ENCODE results near the gene KRT222.

KRT222 gene

GRCh38 chr17:40651939-40652338, 13.0 kb downstream of the KRT222 start:
- no peak for DNase-seq

GRCh38 chr17:40648384-40648968, 16.5 kb downstream of the KRT222 start:
- no peak for DNase-seq

- DNase-seq: peak; percentile 77 to 83
Measured at GRCh38 chr17:40647624-40648383, 17.2 kb downstream of the KRT222 start, which contains the start of gene SMARCE1. Gene SMARCE1, minus strand, starts transcription at chr17:40647818. Its CDS starts 2,016 bp downstream, at chr17:40645802.

- peak in 1 of 2 donors; percentile 44 for DNase-seq
Measured at GRCh38 chr17:40646791-40647623, 18.0 kb downstream of the KRT222 start.

GRCh38 chr17:40645943-40646342, 19.0 kb downstream of the KRT222 start:
- DNase-seq: no peak

GRCh38 chr17:40645291-40645690, 19.7 kb downstream of the KRT222 start:
- no peak for DNase-seq

GRCh38 chr17:40637931-40638330, 27.0 kb downstream of the KRT222 start:
- no peak for DNase-seq

GRCh38 chr17:40633871-40634270, 31.1 kb downstream of the KRT222 start:
- no peak for DNase-seq

- DNase-seq: no peak
Measured at GRCh38 chr17:40632216-40632615, 32.8 kb downstream of the KRT222 start.

GRCh38 chr17:40629842-40630241, 35.1 kb downstream of the KRT222 start:
- no peak for DNase-seq

- DNase-seq: no peak
Measured at GRCh38 chr17:40625311-40625710, 39.7 kb downstream of the KRT222 start.

- no peak for DNase-seq
Measured at GRCh38 chr17:40623419-40624210, 41.4 kb downstream of the KRT222 start.

GRCh38 chr17:40622509-40622928, 42.5 kb downstream of the KRT222 start:
- DNase-seq: peak in 1 of 2 donors; percentile 41

- no peak for DNase-seq
Measured at GRCh38 chr17:40621578-40621977, 43.4 kb downstream of the KRT222 start.

GRCh38 chr17:40621019-40621418, 44.0 kb downstream of the KRT222 start:
- DNase-seq: no peak

GRCh38 chr17:40618754-40619625, 46.0 kb downstream of the KRT222 start:
- DNase-seq: no peak

GRCh38 chr17:40617678-40618240, 47.2 kb downstream of the KRT222 start:
- DNase-seq: no peak

GRCh38 chr17:40616592-40616991, 48.4 kb downstream of the KRT222 start:
- DNase-seq: no peak

GRCh38 chr17:40615841-40616476, 49.0 kb downstream of the KRT222 start:
- no peak for DNase-seq

GRCh38 chr17:40615068-40615840, 49.7 kb downstream of the KRT222 start:
- DNase-seq: peak; percentile 69

Measured in CD4-positive, alpha-beta T cell treated with Interleukin-4 for 1 hour (primary cell).